ENCODE results near the gene TCF7L1. TPM values are rescaled to one million over a fixed set of nuclear protein-coding genes. Genes with fewer than 3 reads are reported as not detected.

The TCF7L1 gene
- total RNA-seq, 1 experiment from 2014 or later: 0.07 TPM

DNA sequence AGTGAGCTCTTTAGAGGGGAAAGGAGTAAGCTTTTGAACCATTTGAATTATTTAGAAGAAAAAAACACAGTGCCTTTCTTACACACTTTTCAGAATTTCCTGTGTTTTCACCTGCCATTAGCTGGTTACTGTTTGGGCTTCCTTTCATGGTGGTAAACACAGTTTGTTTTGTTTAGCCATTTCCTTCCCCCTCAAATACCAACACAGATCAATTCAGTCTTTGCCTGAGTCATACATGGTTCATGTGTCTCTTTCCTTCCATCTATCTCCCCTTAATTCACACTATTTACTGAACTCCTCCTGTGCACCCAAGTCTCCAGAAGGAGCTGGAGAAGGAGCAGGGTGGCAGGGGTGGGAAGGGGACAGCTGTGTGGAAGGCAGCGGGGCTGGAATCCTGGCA, 45.0 kb downstream of the TCF7L1 start:
- DNase-seq (ENCODE audit: low read depth): no peak
- in situ Hi-C loops (cut with HindIII; ENCODE audit: low pct_unique_long_range_greater_than_20kb, low sequenced_read_pairs): no loop called here

DNA sequence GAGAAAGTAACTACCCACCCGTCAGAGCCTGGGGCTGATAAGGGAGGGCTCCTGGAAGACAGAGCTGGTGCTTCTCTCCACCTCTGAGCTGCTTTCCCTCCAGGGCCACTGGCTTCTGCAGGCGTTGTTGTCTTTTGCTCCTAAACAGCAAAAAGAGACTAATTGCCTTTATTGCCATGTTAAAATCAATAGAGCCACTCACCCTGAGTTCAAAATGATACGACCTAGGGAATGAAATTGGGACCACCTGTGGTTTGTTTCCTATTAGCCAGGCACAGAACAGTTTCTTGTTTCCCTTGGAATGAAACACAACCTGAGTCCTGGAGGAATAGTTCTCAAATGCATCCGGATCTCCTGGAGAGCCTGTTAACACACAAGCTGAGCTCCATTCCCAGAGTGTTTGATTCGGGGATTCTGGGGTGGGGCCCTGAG, 45.8 kb downstream of the TCF7L1 start:
- in situ Hi-C loops (cut with HindIII; ENCODE audit: low pct_unique_long_range_greater_than_20kb, low sequenced_read_pairs): no loop called here
- no peak for DNase-seq (ENCODE audit: low read depth)

DNA sequence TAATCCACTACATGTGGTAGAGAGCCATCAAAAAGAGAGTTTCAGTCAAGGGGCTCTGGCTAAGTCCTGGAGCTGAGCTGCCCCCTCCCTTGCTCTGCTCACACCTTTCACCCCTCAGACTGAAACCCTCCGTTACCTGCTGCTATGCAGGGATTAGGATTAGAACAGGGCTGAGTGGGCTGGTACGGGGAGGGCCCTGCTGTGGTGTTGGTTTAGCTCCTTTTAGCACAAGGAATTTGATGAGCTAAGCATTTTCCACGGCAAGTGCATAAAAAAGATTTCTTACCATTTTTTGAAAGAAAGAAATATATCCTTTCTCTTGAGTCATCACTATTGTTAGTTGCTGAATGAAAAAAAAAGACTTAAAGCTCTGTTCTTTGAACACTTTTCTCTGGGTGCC, 46.3 kb downstream of the TCF7L1 start:
- no peak for DNase-seq (ENCODE audit: low read depth)
- in situ Hi-C loops (cut with HindIII; ENCODE audit: low pct_unique_long_range_greater_than_20kb, low sequenced_read_pairs): no loop called here

DNA sequence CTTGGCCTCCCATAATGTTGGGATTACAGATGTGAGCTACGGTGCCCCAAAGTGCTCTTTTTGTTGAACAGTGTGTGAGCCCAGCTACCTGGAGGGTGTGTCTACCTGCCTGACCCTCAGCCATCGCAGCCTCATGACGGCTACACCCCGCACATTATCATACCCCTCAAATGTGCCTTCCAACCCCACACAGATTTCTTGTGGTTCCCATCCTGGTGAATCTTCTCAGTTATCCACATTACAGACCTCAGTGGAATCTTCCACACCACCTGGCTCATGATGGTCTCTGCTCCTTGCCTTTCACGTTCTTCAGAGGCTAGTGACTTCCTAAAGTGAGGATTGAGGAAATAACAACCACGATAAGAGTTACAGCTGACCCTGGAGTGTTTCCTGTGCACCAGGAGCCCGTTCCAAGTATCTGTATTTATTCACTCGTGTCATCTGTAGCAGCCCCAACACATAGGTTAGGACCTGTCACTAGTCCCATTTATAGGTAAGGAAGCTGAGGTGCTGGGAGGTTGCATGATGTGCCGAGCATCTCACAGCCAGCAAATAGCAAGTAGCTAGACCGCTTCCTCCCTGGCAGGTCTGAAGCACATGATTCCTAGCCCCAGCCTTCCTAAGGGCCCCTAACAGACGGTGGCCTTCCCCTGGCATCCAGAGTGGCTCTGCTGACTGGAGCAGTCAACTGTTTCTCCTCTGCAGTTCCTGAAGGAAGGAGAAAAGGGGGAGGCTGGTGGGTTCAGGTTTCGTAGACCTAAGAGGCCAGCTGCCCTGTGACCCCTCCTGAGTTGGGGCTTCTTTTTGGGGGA, 47.3 kb downstream of the TCF7L1 start:
- DNase-seq (ENCODE audit: low read depth): no peak
- in situ Hi-C loops (cut with HindIII; ENCODE audit: low pct_unique_long_range_greater_than_20kb, low sequenced_read_pairs): no loop called here

DNA sequence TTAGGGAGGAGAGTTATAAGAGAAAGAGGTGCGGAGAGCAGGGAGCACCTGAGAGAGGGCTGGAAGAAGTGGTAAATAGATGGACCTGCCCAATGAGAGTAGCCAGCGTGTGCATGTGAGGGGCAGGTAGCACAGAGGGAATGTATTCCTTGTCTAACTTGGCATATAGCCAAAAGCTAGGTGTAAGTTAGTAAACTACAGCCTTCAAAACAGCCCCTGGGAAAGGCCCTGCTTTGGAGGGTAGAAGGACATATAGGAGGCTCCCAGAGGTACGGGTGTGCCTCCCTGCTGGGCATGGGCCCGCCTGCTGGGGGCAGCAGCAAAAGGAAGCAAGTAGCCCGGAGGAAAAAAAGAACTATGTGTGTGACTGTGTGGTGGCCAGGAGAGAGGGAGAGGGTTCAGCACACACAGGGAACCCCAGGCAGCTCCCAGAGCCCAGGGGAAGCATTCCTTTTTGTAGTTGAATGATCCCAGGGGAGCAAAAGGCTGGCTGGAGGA, 48.0 kb downstream of the TCF7L1 start:
- in situ Hi-C loops (cut with HindIII; ENCODE audit: low pct_unique_long_range_greater_than_20kb, low sequenced_read_pairs): no loop called here
- no peak for DNase-seq (ENCODE audit: low read depth)

DNA sequence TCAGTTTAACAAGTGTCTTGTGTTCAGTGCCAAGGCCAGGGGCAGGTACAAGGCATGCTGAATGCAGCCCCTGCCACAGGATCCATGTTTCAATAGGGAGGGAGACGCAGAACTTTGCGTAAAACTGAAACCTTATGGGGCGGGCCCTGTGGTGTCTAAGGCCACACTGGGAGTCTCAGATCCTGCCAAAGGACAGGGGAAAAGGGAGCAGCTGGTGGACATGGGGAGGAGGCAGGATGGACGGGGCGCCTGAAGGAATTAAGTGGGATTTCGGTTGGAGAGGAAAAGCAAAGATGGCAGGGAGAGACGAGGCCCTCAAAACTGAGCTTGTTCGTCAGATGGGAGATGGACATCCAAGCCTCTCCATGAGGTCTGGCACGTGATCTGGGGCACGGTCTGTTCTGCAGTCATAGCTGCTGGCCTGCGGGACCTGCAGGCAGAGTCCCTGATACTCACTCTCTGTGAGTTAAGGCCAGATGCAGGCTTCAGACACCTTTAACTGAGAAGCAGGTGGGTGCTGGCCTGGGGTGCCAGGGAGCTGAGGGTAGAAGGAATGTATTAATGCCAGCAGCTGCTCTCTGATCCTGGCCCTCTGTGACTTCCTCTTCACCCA, 48.8 kb downstream of the TCF7L1 start:
- DNase-seq (ENCODE audit: low read depth): no peak
- in situ Hi-C loops (cut with HindIII; ENCODE audit: low pct_unique_long_range_greater_than_20kb, low sequenced_read_pairs): no loop called here

DNA sequence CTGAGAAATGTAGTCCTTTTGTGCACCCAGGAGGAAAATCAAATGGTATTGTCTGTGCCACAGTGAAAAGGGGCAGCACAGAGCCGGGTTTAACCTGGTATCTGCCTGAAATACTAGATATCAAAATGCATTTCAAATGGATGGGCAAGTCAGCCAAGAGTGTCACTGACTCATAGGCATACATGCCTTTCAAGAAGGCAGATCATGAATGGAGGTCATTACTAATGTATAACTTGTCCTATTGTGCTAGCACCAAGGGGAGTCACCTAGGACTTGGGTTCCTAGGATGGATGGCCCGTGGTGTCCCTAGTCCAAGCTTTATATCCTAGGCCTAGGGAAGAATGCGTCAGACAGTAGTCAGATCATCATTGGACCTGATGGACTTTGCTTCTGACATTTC, 49.9 kb downstream of the TCF7L1 start:
- no peak for DNase-seq (ENCODE audit: low read depth)
- in situ Hi-C loops (cut with HindIII; ENCODE audit: low pct_unique_long_range_greater_than_20kb, low sequenced_read_pairs): no loop called here

DNA sequence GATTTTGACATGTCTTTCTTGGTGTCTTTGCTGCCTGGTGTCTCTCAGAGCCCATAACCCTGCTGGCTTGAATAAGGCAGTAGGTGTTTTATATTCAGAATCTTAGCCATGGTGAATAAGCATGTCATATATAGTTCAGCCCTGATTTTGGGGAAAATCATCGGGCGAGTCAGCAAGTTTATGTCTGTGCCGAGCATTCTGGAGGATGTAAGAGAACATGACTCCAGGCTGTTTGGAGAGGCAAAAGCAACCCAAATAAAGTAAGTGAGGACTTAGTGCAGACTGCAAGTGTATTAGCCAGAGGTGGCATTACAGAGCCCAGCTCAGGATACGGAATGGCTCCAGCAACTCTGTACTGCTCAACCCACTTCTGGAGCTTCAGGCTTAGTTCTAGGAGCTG, 50.3 kb downstream of the TCF7L1 start:
- no peak for DNase-seq (ENCODE audit: low read depth)
- in situ Hi-C loops (cut with HindIII; ENCODE audit: low pct_unique_long_range_greater_than_20kb, low sequenced_read_pairs): no loop called here

DNA sequence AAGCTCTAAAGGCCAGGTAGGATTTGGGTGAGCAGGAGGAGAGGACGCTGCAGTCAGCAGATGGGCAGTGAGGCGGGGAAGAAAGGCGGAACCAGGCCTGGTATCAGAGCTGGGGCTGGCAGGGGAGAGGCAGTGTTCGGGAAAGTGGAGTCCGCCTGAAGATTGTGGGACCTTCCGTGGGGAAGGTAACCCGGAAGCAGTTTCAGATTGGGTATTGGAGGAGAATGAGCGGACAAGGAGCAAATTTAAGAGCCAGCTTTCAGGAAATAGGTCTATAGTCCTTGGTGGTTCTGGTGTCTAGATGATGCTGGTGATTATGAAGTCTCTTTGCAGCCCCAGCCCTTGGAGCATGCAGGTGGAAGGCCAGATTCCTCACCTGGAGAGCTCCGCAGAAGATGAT, 51.0 kb downstream of the TCF7L1 start:
- no peak for DNase-seq (ENCODE audit: low read depth)
- in situ Hi-C loops (cut with HindIII; ENCODE audit: low pct_unique_long_range_greater_than_20kb, low sequenced_read_pairs): no loop called here

DNA sequence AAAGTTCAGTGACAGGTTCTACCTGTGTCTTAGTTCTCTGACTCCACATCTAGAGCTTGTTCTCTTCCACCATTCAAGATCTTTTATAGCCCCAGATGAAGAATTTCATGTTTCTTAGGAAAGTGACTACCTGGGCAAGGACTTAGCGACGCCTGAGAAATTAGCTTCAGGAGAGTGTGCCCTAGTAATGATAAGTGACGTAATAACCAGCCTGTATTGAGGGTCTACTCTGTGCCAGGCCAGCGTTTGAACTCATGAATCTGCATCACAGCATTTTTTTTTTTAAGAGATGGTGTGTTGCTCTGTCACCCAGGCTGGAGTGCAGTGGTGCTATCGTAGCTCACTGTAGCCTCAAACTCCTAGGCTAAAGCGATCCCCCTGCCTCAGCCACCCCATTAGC, 51.8 kb downstream of the TCF7L1 start:
- no peak for DNase-seq (ENCODE audit: low read depth)
- in situ Hi-C loops (cut with HindIII; ENCODE audit: low pct_unique_long_range_greater_than_20kb, low sequenced_read_pairs): no loop called here

DNA sequence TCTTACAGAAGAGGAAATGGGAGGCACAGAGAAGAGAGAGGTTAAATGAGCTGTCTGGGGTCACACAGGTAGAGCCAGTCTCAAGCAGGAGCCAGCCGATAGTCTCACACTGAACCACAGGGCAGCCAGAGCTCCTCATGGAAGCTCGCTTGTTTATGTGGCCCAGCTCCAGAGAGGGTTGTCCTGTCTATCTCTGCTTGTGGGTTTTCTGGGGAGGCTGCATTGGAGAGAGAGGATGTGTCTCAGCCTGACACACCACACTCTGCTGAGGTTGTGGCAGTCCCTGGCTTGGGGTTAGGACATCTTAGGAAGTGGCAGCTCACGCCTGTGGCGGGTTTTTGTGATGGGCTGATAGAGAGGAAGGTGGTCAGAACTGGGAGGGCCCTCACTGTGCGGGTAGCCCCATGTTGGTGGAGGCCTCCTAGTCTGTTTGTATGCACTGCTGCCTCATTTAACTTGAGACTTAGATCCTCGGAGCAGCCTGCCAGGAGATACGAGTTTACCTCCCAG, 52.3 kb downstream of the TCF7L1 start:
- in situ Hi-C loops (cut with HindIII; ENCODE audit: low pct_unique_long_range_greater_than_20kb, low sequenced_read_pairs): no loop called here
- no peak for DNase-seq (ENCODE audit: low read depth)

DNA sequence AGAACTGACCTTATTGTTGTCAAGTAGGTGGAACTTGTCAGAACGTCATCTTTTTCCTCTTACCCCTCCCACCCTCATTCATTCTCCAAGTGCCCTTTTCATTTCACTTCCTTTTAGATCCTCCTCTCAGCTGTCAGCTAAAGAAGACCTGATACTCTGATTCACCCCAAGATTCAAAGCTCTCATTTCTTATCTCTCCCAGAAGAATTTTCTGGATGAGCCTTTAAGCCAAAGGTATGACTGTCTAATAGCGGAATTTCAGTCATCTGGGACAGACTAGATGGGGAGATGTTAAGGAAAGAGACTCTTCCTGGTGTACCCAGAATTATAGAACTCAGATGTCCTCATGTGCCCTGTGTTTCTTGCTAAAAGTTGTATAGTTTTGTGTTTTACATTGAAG, 53.9 kb downstream of the TCF7L1 start:
- DNase-seq (ENCODE audit: low read depth): no peak
- in situ Hi-C loops (cut with HindIII; ENCODE audit: low pct_unique_long_range_greater_than_20kb, low sequenced_read_pairs): no loop called here

DNA sequence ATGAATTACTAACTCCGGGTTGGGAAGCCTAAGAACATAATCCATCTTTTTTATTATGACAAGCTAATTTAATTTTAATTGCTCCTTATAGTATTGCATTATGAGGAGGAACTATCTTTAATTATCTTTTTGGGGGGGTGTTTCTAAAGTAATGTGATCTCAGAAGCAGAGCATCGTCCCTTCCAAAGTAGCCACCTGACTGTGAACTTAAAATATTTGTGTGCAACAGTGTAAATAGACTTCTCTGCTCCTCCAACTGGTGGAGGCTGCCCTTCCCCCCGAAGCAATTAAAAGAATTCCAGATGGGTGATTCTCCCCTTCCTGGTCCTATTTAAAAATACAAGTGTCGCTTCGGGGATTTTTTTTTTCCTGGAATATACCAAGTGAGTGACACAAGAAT, 55.7 kb downstream of the TCF7L1 start:
- no peak for DNase-seq (ENCODE audit: low read depth)
- in situ Hi-C loops (cut with HindIII; ENCODE audit: low pct_unique_long_range_greater_than_20kb, low sequenced_read_pairs): no loop called here

DNA sequence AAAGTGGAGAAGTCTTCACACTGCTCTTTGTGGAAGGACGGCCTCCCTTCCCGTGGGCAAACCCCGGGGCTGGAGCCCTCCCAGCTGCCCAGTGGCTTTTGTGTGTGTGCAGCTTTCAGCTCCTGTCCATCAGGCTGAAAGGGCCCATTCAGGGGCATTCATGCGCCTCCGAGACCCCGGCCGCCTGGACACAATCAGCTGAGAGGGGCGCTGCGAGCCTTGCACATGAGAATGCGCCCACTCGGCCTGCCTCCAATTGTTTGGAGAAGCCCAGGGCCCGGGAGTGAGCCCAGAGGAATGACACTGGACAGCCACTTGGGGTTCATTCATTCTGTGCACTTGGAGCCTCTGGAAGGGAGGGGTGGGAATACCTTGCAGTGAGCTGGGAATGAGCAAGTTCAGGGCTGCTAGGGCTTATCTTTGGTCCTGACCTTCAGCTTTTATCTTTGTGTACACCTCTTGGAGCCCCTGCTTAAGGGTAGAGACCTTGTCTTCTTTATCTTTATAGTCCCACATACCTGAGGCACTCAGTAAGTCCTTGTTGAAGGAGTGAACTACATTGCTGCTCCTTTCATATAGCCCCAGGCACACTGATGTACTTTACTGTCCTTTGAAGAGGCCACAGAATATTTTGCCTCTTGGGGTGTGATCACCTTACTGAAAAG, 56.5 kb downstream of the TCF7L1 start:
- in situ Hi-C loops (cut with HindIII; ENCODE audit: low pct_unique_long_range_greater_than_20kb, low sequenced_read_pairs): no loop called here
- no peak for DNase-seq (ENCODE audit: low read depth)

DNA sequence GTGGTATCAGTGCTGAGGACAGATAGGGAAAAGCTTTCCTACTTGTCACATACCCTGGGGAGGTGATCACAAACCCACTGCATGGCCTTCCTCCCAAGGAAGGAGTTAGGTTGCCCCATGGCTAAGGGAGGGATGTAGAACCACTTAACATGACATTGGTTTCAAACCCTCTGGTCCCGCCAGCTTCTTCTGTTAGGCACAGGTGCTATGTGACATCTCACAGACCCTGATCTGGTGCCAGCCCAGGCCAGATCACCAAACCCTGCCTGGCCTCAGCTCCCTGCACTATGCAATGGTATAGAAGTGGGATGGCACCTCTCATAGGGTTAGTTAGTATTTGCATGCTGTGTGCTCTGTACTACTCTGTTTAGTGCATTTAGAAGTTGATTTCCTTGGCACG, 58.0 kb downstream of the TCF7L1 start:
- DNase-seq (ENCODE audit: low read depth): no peak
- in situ Hi-C loops (cut with HindIII; ENCODE audit: low pct_unique_long_range_greater_than_20kb, low sequenced_read_pairs): no loop called here

DNA sequence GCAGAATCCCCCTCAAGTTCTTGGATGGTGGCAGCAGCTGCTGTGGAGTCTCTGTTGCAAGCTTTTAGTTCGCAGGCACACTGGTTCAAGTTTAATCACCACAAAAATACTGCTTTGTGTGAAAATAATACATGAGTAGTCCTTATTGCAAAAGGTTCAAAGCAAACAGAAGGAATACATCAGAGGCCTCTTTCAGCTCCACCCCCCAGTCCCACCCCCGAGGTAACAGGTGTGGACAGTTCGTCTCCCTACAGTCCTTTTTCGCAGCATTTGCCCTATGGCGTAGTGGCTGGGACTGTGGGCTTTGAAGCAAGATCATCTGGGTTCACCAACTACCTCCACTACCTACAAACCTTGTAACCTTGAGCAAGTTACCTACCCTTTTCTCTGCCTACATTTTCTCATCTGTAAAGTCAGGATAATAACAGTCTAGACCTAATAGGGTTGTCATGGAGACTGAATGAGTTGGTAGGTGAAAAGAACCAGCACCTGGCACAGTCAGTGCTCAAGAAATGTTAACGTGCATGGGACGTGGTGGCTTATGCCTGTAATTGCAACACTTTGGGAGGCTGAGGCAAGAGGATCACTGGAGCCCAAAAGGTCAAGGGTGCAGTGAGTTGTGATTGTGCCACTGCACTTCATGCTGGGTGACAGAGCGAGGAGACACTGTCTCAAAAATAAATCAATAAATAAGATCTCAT, 61.7 kb downstream of the TCF7L1 start:
- in situ Hi-C loops (cut with HindIII; ENCODE audit: low pct_unique_long_range_greater_than_20kb, low sequenced_read_pairs): no loop called here
- DNase-seq (ENCODE audit: low read depth): no peak

DNA sequence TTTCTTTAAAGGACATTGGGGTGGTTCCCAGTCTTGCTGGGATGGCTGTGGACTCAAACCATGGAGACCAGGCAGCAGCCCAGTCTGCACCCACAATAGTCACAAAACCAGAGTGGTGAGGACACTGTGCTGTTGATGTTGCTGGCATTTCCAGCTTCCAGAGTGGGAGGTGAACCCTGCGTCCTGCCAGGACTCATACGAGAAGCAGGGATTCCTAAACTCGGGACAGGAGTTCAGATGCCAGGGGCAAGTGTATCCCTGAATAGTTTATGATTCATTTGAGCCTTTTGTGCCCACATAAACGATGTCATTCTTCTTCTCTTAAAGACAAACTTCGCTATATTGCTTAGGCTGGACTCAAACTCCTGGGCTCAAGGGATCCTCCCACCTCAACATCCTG, 62.8 kb downstream of the TCF7L1 start:
- in situ Hi-C loops (cut with HindIII; ENCODE audit: low pct_unique_long_range_greater_than_20kb, low sequenced_read_pairs): no loop called here
- DNase-seq (ENCODE audit: low read depth): no peak

DNA sequence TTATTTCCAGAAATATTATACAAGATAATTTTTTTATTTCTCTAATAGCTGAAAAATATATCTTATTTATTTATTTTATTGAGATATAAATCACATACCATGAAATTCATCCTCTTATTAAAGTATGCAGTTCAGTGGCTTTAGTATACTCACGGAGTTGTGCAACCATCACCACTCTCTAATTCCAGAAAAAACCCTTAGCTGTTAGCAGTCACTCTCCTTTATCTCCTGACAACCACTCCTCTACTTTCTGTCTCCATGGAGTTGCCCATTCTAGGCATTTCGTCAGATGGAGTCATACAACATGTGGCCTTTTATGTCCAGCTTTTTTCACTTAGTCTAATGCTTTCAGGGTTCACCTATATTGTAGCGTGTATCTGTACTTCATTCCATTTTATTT, 66.5 kb downstream of the TCF7L1 start:
- in situ Hi-C loops (cut with HindIII; ENCODE audit: low pct_unique_long_range_greater_than_20kb, low sequenced_read_pairs): no loop called here
- DNase-seq (ENCODE audit: low read depth): no peak

DNA sequence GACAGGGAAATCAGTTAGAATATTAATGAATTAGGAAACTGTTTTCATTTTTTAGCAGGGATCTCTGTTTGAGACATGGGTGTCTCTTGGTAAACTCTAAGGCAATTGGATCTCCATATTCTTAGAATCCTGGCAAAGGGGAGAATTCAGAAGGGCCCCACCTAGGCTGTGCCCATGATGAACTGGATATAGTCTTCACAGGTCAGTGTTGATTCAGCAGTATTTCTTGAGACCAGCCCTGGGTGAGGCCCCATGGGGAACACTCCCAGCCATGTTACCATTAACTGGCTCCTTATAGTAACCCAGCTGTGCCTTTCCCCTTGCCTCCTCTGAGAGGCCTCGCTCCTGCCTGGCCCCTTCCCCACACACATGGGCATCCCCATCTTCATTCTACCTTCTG, 76.7 kb downstream of the TCF7L1 start:
- in situ Hi-C loops (cut with HindIII; ENCODE audit: low pct_unique_long_range_greater_than_20kb, low sequenced_read_pairs): no loop called here

More for the DNA sequence above, 76.7 kb downstream of the TCF7L1 start:
- no peak for DNase-seq (ENCODE audit: low read depth)
